HCT116 (cell line): ENCODE measurements around the gene SGIP1. TPM values are rescaled to one million over a fixed set of nuclear protein-coding genes. Genes with fewer than 3 reads are reported as not detected.

ENCODE experiments used
- ATAC-seq: fragments of 200-7000 bp; cut with Tn5 transposase; 2 replicates; pipeline ENCODE4 v1.9.1; 2020; ENCODE audit warnings: mild to moderate bottlenecking, moderate library complexity
- BruUV-seq: library from RNA; stranded (reverse); fragments of 400-500 nt; replicated peaks from 2 replicates; lab custom pipeline; 2021; lab: Mats Ljungman, UMichigan
- CTCF ChIA-PET: fragments of 300-600 bp; sonication (Branson Sonifier 250); formaldehyde crosslinking; loops from one replicate; lab custom pipeline; 2021; ENCODE audit warnings: antibody characterized with exemption; lab: Charles Lee
- POLR2A ChIA-PET: fragments of 300-600, 350-600 bp; sonication (Branson Sonifier 250); formaldehyde crosslinking; loops from one replicate; lab custom pipeline; 2021; ENCODE audit warnings: antibody characterized with exemption; lab: Charles Lee
- RAD21 ChIA-PET, 2 experiments: fragments of 300-600 bp; sonication (Branson Sonifier 250); formaldehyde crosslinking; loops; one replicate each; lab custom pipeline; 2023; ENCODE audit warnings: low total read pairs in 2 of 2; ENCODE audit not compliant: uncharacterized antibody in 2 of 2, unreplicated experiment in 2 of 2, low non-redundant PET in 1 of 2; lab: Charles Lee
- DNase-seq: peaks from one replicate; pipeline ENCODE4 v3.0.0-alpha.2; 2010; ENCODE audit warnings: low read depth, low spot score
- H2AFZ ChIP-seq: fragments of 200-600 bp; shearing (Covaris generic), sonication (generic); 2 replicates; pipeline ENCODE4 v1.6.1; 2017; ENCODE audit warnings: low read depth, mixed run types, mixed read lengths, antibody characterized with exemption, low read length; ENCODE audit not compliant: poor library complexity, severe bottlenecking
- H3K27ac ChIP-seq: 2 replicates; pipeline ENCODE4 v1.5.1; 2012; ENCODE audit warnings: low read depth, low read length
- H3K27me3 ChIP-seq: fragments of 200-600 bp; sonication (generic); 2 replicates; pipeline ENCODE4 v1.6.1; 2016; ENCODE audit warnings: mixed run types, low read length, mixed read lengths; ENCODE audit not compliant: insufficient read depth
- H3K36me3 ChIP-seq, 2 experiments: fragments of 200-500 bp in 1 of 2; fragments of 200-600 bp in 1 of 2; sonication (Bioruptor generic) in 1 of 2; sonication (generic) in 1 of 2; 2 replicates each; pipeline versions ENCODE4 v1.5.1 to v1.6.1; 2014 to 2016; ENCODE audit warnings: low read length in 2 of 2, inconsistent platforms in 1 of 2, mixed read lengths in 1 of 2, mixed run types in 1 of 2; ENCODE audit not compliant: insufficient read depth in 2 of 2, control insufficient read depth in 1 of 2
- H3K4me1 ChIP-seq, 2 experiments: fragments of 200-600 bp in 1 of 2; sonication (generic) in 1 of 2; 2 replicates each; pipeline versions ENCODE4 v1.5.1 to v1.6.1; 2012 to 2017; ENCODE audit warnings: low read length in 2 of 2, inconsistent platforms in 1 of 2, mild to moderate bottlenecking in 1 of 2, mixed read lengths in 1 of 2, mixed run types in 1 of 2, moderate library complexity in 1 of 2; ENCODE audit not compliant: insufficient read depth in 2 of 2, control insufficient read depth in 1 of 2
- H3K4me2 ChIP-seq: fragments of 200-600 bp; sonication (generic); 2 replicates; pipeline ENCODE4 v1.6.1; 2017; ENCODE audit warnings: mixed run types, low read length, mixed read lengths
- H3K4me3 ChIP-seq, 2 experiments: fragments of 200-600 bp in 1 of 2; sonication (generic) in 1 of 2; replicated peaks in 1 of 2; 2 replicates each; pipeline ENCODE4 v1.5.1; 2011 to 2016; ENCODE audit warnings: low read length in 2 of 2, control low read depth in 1 of 2, low read depth in 1 of 2, mild to moderate bottlenecking in 1 of 2, mixed read lengths in 1 of 2, mixed run types in 1 of 2
- H3K79me2 ChIP-seq: fragments of 200-600 bp; sonication (generic); 2 replicates; pipeline ENCODE4 v1.6.1; 2017; ENCODE audit warnings: mild to moderate bottlenecking, mixed run types, low read length, moderate library complexity, mixed read lengths; ENCODE audit not compliant: insufficient read depth
- H3K9ac ChIP-seq: fragments of 200-600 bp; sonication (generic); 2 replicates; pipeline ENCODE4 v1.6.1; 2016; ENCODE audit warnings: low read length, mixed read lengths
- H3K9me2 ChIP-seq: fragments of 200-600 bp; sonication (generic), shearing (Covaris generic); 2 replicates; pipeline ENCODE4 v1.6.1; 2017; ENCODE audit warnings: mixed run types, mild to moderate bottlenecking, moderate library complexity; ENCODE audit not compliant: insufficient read depth
- H3K9me3 ChIP-seq, 2 experiments: fragments of 200-500 bp in 1 of 2; fragments of 200-600 bp in 1 of 2; sonication (Bioruptor generic) in 1 of 2; sonication (generic) in 1 of 2; 2 replicates each; pipeline ENCODE4 v1.6.1; 2014 to 2017; ENCODE audit warnings: low read length in 2 of 2, mixed read lengths in 2 of 2, inconsistent platforms in 1 of 2, low read depth in 1 of 2, mild to moderate bottlenecking in 1 of 2, mixed run types in 1 of 2, moderate library complexity in 1 of 2; ENCODE audit not compliant: control insufficient read depth in 1 of 2, insufficient read depth in 1 of 2
- H4K20me1 ChIP-seq: fragments of 200-600 bp; sonication (generic), shearing (Covaris generic); 2 replicates; pipeline ENCODE4 v1.6.1; 2017; ENCODE audit warnings: mixed run types, mild to moderate bottlenecking, moderate library complexity; ENCODE audit not compliant: insufficient read depth
- ATF3 ChIP-seq: IDR thresholded peaks from 2 replicates; pipeline ENCODE4 v1.6.1; 2012
- CBX3 ChIP-seq: IDR thresholded peaks from 2 replicates; pipeline ENCODE4 v1.6.1; 2012; ENCODE audit warnings: low read depth
- CEBPB ChIP-seq: IDR thresholded peaks from 2 replicates; pipeline ENCODE4 v1.6.1; 2012; ENCODE audit warnings: low read depth
- CTCF ChIP-seq, 3 experiments: fragments of 200-600 bp in 1 of 3; sonication (generic) in 1 of 3; IDR thresholded peaks in 2 of 3; conservative IDR thresholded peaks in 1 of 3; 2 replicates each; pipeline ENCODE4 v1.5.1; 2012 to 2017; ENCODE audit warnings: low read depth in 2 of 3, low read length in 2 of 3, antibody characterized with exemption in 1 of 3, borderline replicate concordance in 1 of 3, control low read depth in 1 of 3, mild to moderate bottlenecking in 1 of 3, mixed read lengths in 1 of 3, mixed run types in 1 of 3, moderate library complexity in 1 of 3; ENCODE audit not compliant: insufficient read depth in 1 of 3
- EGR1 ChIP-seq: IDR thresholded peaks from 2 replicates; pipeline ENCODE4 v1.6.1; 2012; ENCODE audit warnings: low read depth
- ELF1 ChIP-seq: IDR thresholded peaks from 2 replicates; pipeline ENCODE4 v1.6.1; 2012; ENCODE audit warnings: low read depth, borderline replicate concordance
- EZH2 ChIP-seq: fragments of 200-600 bp; sonication (generic); IDR thresholded peaks from 2 replicates; pipeline ENCODE4 v1.6.1; 2017; ENCODE audit warnings: antibody characterized with exemption, mixed run types
- EZH2phosphoT487 ChIP-seq: fragments of 200-600 bp; IDR thresholded peaks from 2 replicates; pipeline ENCODE4 v1.6.1; 2018; ENCODE audit warnings: antibody characterized with exemption, borderline replicate concordance
- FOSL1 ChIP-seq: IDR thresholded peaks from 2 replicates; pipeline ENCODE4 v1.6.1; 2012; ENCODE audit warnings: low read depth
- JUND ChIP-seq: IDR thresholded peaks from 2 replicates; pipeline ENCODE4 v1.6.1; 2012
- POLR2AphosphoS5 ChIP-seq: IDR thresholded peaks from 2 replicates; pipeline ENCODE4 v1.6.1; 2011; ENCODE audit warnings: mild to moderate bottlenecking, low read depth, low read length, moderate library complexity
- RAD21 ChIP-seq: IDR thresholded peaks from 2 replicates; pipeline ENCODE4 v1.6.1; 2012; ENCODE audit warnings: low read depth, mild to moderate bottlenecking
- REST ChIP-seq: IDR thresholded peaks from 2 replicates; pipeline ENCODE4 v1.6.1; 2012; ENCODE audit warnings: low read depth
- SIN3A ChIP-seq: IDR thresholded peaks from 2 replicates; pipeline ENCODE4 v1.6.1; 2012; ENCODE audit warnings: low read depth
- SP1 ChIP-seq: IDR thresholded peaks from 2 replicates; pipeline ENCODE4 v1.6.1; 2012; ENCODE audit warnings: low read depth
- YY1 ChIP-seq: IDR thresholded peaks from 2 replicates; pipeline ENCODE4 v1.6.1; 2011; ENCODE audit warnings: low read length, low read depth, moderate library complexity, mild to moderate bottlenecking; ENCODE audit not compliant: insufficient replicate concordance; ENCODE audit errors: extremely low read depth
- ZBTB33 ChIP-seq: IDR thresholded peaks from 2 replicates; pipeline ENCODE4 v1.6.1; 2011; ENCODE audit warnings: mild to moderate bottlenecking, low read length, moderate library complexity; ENCODE audit not compliant: insufficient replicate concordance; ENCODE audit errors: extremely low read depth
- ZFX ChIP-seq: fragments of 450-650 bp; IDR thresholded peaks from 2 replicates; pipeline ENCODE4 v1.6.1; 2017
- ZNF274 ChIP-seq: fragments of 200-500 bp; sonication (Bioruptor generic); IDR thresholded peaks from 2 replicates; pipeline ENCODE4 v1.6.1; 2014; ENCODE audit warnings: mild to moderate bottlenecking, low read depth, low read length, inconsistent platforms
- intact Hi-C: fragments of 100-400 bp; cut with micrococcal nuclease; formaldehyde crosslinking; loops from 2 replicates; pipeline ENCODE4 v1.10.0; 2022
- total RNA-seq: library from RNA; stranded (reverse); gene quantifications from one replicate; pipeline ENCODE4 v1.2.1, GENCODE V29; 2021; ENCODE audit not compliant: unreplicated experiment

Gene SGIP1
- total RNA-seq, 1 experiment from 2014 or later: 0.15 TPM

- TF ChIP-seq ZNF274: no peak
- no peak for TF ChIP-seq ELF1
- no peak for TF ChIP-seq SIN3A
Observed at GRCh38 chr1:66550243-66550642, 16.3 kb downstream of the SGIP1 start (continued).

- no peaks in the 10 kb centered on the region for H3K36me3 ChIP-seq
- BruUV-seq: no TSS peak
- no peak for ATAC-seq
- DNase-seq: no peak
- H2AFZ ChIP-seq: no peak overlapping the region
- POLR2A ChIA-PET: interaction anchor here (1.9 kb wide), 1 partner anchor 9 kb away, joined by 5 read pairs; no protein-coding TSS in a partner anchor
- CTCF ChIA-PET: interaction anchor here (1.7 kb wide), 1 partner anchor 49 kb away, joined by 4 read pairs; no protein-coding TSS in a partner anchor
- H3K79me2 ChIP-seq: no peaks in the 10 kb centered on the region
- no peak overlapping the region for H3K27ac ChIP-seq
- H3K4me2 ChIP-seq: no peak overlapping the region
- no peak overlapping the region for H3K4me3 ChIP-seq
- no peak for TF ChIP-seq RAD21
- TF ChIP-seq REST: no peak
- no peak for TF ChIP-seq JUND
- TF ChIP-seq EGR1: no peak
- no peak for TF ChIP-seq EZH2
- TF ChIP-seq CEBPB: no peak
- no peak for TF ChIP-seq YY1
- no peak for TF ChIP-seq ZNF274
- TF ChIP-seq ZFX: no peak
- no peak for TF ChIP-seq POLR2AphosphoS5
- TF ChIP-seq SP1: no peak
- no peak for TF ChIP-seq CBX3
- no peak for TF ChIP-seq FOSL1
- TF ChIP-seq CTCF (IDR thresholded peaks at IDR 0.05 in 2 of 3, conservative IDR thresholded peaks at IDR 0.05 in 1 of 3; ENCODE audit: borderline replicate concordance in 1 of 3, insufficient read depth in 1 of 3, low read depth in 2 of 3, low read length in 2 of 3): no peak
- TF ChIP-seq ZBTB33: no peak
- no peak for TF ChIP-seq EZH2phosphoT487
- TF ChIP-seq ATF3: no peak
- TF ChIP-seq ELF1: no peak
- TF ChIP-seq, all 23 proteins: peak for 0
- intact Hi-C loops: no loop called here
- H4K20me1 ChIP-seq: no peaks in the 10 kb centered on the region
- H3K9me2 ChIP-seq: no peaks in the 10 kb centered on the region
- H3K9ac ChIP-seq: no peak overlapping the region
- H3K4me1 ChIP-seq: peaks cover 0 to 9% of the 10 kb centered on the region in 2 experiments; a peak in 1 of 4 replicates
- RAD21 ChIA-PET: no interaction called here
- H3K27me3 ChIP-seq: no peaks in the 10 kb centered on the region
- H3K9me3 ChIP-seq: no peaks in the 10 kb centered on the region
Observed at GRCh38 chr1:66552287-66552686, 18.3 kb downstream of the SGIP1 start.
